Mesothelial cell of epicardium (in vitro differentiated cells): Measurements from ENCODE around the gene AGER. TPM values are rescaled to one million over a fixed set of nuclear protein-coding genes. Genes with fewer than 3 reads are reported as not detected.

Experiments
- DNase-seq, 2 experiments: peaks; one replicate each; pipeline ENCODE4 v3.0.0; 2021; ENCODE audit warnings: low spot score in 2 of 2; ENCODE audit not compliant: unreplicated experiment in 2 of 2
- H3K27ac Mint-ChIP-seq: 2 replicates; pipeline ENCODE4 v1.8.0; 2021; ENCODE audit warnings: mixed read lengths
- H3K27me3 Mint-ChIP-seq: 2 replicates; pipeline ENCODE4 v1.8.0; 2021; ENCODE audit warnings: low read depth, mixed read lengths
- H3K36me3 Mint-ChIP-seq: 2 replicates; pipeline ENCODE4 v1.8.0; 2021; ENCODE audit warnings: mixed read lengths
- H3K4me1 Mint-ChIP-seq: 2 replicates; pipeline ENCODE4 v1.8.0; 2021; ENCODE audit warnings: mixed read lengths
- H3K4me3 Mint-ChIP-seq: 2 replicates; pipeline ENCODE4 v1.8.0; 2021; ENCODE audit warnings: mild to moderate bottlenecking, moderate library complexity, mixed read lengths
- H3K9me3 Mint-ChIP-seq: 2 replicates; pipeline ENCODE4 v1.8.0; 2021; ENCODE audit warnings: mixed read lengths
- CTCF ChIP-seq: fragments of 200-600 bp; sonication (generic); IDR thresholded peaks from one replicate; pipeline ENCODE4 v1.5.0; 2021; ENCODE audit warnings: antibody characterized with exemption; ENCODE audit not compliant: unreplicated experiment
- total RNA-seq: library from RNA; stranded (reverse); gene quantifications from 3 replicates; pipeline ENCODE4 v1.2.1, GENCODE V29; 2021

AGER gene
- 23.7 to 28.1 TPM (median 27.5 TPM) in 3 replicates for total RNA-seq

- Mint-ChIP-seq H3K9me3 (no peaks in the 10 kb centered on the region), H3K4me3 (no peak within 1 kb of the TSS), H3K36me3 (peaks cover 28% of the 10 kb centered on the region), H3K27me3 (no peaks in the 10 kb centered on the region), H3K4me1 (peaks cover 49% of the 10 kb centered on the region), H3K27ac (peak within 1 kb of the TSS; percentile 73)
- no peak for DNase-seq
- no peak for TF ChIP-seq CTCF
Measured at GRCh38 chr6:32184084-32184640, at the start of gene AGER. Gene AGER, minus strand, starts transcription at chr6:32184253. Its CDS starts 31 bp downstream, at chr6:32184222.

- no peak for DNase-seq
- H3K36me3 Mint-ChIP-seq = no peaks in the 10 kb centered on the region
- TF ChIP-seq CTCF = no peak
Measured at GRCh38 chr6:32226434-32226833, 42.4 kb upstream of the AGER start.

GRCh38 chr6:32224696-32225095 is 40.6 kb upstream of the AGER start:
- TF ChIP-seq CTCF = no peak
- Mint-ChIP-seq H3K9me3 (no peaks in the 10 kb centered on the region), H3K4me1 (no peaks in the 10 kb centered on the region), H3K27me3 (peaks cover 22% of the 10 kb centered on the region), H3K36me3 (no peaks in the 10 kb centered on the region), H3K4me3 (no peak overlapping the region), H3K27ac (no peak overlapping the region)
- DNase-seq = no peak

More at GRCh38 chr6:32226434-32226833, 42.4 kb upstream of the AGER start:
- Mint-ChIP-seq H3K27me3 (peaks cover 12% of the 10 kb centered on the region), H3K4me1 (no peaks in the 10 kb centered on the region), H3K27ac (no peak overlapping the region), H3K9me3 (no peaks in the 10 kb centered on the region), H3K4me3 (no peak overlapping the region)

GRCh38 chr6:32223258-32224235 is 39.5 kb upstream of the AGER start, which contains the start of gene NOTCH4:
Gene NOTCH4, minus strand, starts transcription at chr6:32224067. Its CDS starts 139 bp downstream, at chr6:32223928.
- no peak for DNase-seq
- Mint-ChIP-seq H3K27ac (no peak within 1 kb of the TSS), H3K27me3 (peaks cover 33% of the 10 kb centered on the region), H3K4me1 (no peaks in the 10 kb centered on the region), H3K9me3 (no peaks in the 10 kb centered on the region), H3K4me3 (no peak within 1 kb of the TSS), H3K36me3 (no peaks in the 10 kb centered on the region)
- TF ChIP-seq CTCF = no peak

- H3K36me3 Mint-ChIP-seq = no peaks in the 10 kb centered on the region
- no peak overlapping the region for H3K4me3 Mint-ChIP-seq
- DNase-seq = no peak
- no peaks in the 10 kb centered on the region for H3K9me3 Mint-ChIP-seq
- peaks cover 38% of the 10 kb centered on the region for H3K27me3 Mint-ChIP-seq
- no peak for TF ChIP-seq CTCF
- no peaks in the 10 kb centered on the region for H3K4me1 Mint-ChIP-seq
- no peak overlapping the region for H3K27ac Mint-ChIP-seq
Measured at GRCh38 chr6:32222333-32223230, 38.5 kb upstream of the AGER start.
